Hematopoietic multipotent progenitor cell treated with erythropoietin and hydrocortisone succinate and interleukin-3 and kit ligand, for 17 days (in vitro differentiated cells): ENCODE results near the gene LYZL2.
"Not testable (repeated sequence)": the region's sequence is repeated elsewhere in the genome, so short reads cannot be mapped to it uniquely, and the experiment has no call there.

Source experiments
- DNase-seq: peaks from one replicate; pipeline ENCODE4 v3.0.0-alpha.2; 2015; ENCODE audit warnings: low spot score

LYZL2 gene

DNA sequence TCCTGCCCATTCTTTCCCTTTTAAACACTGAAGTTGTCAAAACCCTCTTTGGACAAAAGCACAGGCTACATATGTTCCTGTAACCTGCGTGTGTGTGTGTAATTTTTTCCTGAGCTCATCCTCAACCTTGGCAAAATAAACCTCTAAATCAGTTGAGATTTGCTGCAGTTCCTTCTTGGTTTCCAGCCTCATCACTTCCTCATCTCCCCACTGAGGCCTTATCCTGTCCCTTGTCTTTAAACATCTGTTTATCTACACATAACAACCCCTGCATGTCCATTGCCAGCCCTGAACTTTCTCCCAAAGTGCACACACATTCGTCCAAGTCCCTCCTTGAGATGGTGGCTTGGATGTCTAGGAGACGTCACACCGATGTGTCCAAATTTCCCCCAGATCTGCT is 35.5 kb downstream of the LYZL2 start:
- DNase-seq = no peak

DNA sequence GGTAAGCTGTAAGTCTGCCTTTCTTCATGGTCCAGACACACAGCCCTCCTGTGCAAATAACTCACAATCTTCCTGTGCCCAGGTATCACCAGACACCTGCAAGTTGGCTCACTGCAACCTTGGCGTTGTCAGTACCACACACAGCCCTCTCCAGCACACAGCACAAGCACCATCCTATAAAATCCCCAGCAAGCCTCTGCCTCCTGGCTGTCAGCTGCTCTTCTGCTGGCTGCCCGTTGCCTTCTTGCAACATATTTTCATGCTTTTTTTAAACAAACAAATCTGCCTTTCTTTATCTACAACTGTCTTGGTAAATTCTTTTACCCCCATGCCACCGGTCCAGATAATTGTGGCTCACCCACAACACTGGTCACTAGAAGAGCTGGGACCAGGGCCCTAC is 36.8 kb downstream of the LYZL2 start:
- not testable (repeated sequence) for DNase-seq

DNA sequence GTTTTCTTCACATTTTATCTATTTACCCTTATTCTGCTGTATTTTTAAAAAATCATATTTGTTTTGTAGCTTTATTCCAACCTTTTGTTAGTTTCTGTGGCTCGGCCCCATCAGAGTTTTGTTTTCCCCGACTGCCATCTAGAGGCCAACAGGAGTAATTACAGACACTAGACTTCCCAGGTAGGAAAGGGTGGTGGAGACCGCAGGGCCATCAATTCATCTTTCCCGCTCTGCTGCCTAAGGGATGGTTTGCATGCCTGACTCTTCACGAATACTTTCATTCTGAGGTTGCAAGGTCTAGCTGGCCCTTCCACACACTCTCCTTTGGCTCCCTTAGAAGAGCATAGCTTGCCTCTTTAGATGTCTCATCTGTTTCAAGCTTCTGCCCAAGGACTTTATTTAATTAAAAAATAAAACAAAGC is 38.3 kb downstream of the LYZL2 start:
- DNase-seq = peak; percentile 67

DNA sequence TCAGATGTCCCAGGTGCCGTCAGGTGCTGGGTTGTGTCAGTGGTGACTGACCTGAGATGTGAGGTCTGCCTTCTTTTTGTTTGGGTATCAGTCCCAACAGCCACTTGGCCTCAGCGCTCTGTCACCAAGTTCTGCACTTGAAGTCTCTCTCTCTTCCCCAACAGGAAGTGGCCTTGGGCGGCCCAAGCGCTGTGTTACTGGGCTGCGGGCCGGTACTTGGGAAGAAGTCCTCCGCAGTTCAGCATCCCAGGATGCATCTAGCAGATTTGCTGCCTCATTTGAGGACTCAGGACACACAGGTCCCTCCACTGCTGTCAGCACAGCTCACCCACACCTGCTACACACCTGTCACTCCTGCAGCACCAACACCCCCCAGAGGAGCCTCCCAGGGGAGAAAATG is 40.1 kb downstream of the LYZL2 start:
- DNase-seq = no peak

DNA sequence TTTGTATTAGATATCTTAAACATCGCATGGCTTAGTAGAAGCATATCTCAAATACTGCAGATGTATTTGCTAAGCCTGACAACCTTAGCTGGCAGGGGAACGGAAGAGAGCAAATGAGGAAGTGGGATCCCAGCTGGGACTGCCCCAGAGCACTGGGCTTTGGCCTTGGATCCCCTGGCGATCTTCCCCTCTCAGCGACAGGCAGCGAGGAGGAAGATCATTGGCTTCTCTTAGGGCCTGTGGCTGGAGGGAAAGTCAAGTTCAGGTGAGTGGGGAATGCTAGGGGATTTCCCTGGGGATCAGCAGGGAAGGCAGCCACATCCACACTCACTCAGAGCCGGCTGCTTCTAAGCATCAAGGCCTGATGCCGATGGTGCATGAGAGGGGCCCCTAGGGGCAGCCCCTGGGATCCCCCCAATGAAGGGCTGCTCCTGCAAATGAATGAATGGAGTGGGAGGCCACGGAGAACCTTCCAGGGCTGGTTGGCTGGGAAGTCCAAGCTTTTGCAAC is 42.0 kb downstream of the LYZL2 start:
- no peak for DNase-seq

DNA sequence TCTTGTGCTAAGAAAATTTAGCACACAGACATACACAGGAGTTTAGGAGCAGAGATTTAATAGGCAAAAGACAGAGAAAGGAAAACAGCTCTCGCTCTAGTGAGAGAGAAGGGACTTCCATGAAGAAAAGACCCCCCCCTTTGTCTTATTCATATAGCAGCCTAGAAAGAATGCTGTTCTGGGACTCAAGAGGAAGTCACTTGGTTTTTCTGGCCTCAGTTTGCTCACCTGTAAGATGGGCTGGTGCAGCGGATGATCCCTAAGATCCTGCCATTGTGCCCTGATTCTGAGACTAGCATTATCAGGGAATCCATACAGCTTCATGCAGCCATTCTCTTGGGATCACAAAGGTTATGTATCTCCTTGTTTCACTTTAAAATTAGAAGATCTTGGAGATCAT is 42.7 kb downstream of the LYZL2 start:
- no peak for DNase-seq

DNA sequence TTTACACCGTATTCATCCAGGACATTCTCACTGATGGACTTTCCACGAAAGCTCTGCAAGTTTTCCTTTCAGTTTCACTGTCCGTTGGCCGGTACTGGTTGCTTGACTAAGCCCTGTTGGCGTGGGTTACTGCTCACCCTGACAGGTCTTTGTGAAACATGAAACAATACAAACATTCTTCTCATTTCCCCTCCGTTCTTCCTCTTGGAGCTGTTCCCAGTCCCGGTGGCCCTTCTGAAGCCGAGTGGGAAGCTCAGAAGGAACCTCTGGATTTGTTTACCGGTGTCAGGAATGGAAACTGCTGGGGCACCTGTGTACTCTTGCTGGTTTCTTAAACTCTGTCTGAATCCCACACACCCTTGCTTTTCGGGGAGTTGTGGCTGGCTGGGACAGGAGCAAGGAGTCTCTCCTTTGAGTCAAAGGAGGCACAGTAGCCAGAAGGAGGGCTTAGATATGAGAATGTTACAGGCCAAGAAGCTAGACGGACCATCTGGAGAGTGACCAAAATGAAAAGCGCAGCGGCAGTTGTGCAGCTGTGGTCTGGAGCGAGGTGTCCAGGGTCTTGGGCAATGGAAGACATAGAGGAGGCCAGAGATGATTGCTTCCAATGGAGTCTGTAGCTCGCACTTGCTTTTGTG is 45.7 kb downstream of the LYZL2 start:
- peak; percentile 7 for DNase-seq

DNA sequence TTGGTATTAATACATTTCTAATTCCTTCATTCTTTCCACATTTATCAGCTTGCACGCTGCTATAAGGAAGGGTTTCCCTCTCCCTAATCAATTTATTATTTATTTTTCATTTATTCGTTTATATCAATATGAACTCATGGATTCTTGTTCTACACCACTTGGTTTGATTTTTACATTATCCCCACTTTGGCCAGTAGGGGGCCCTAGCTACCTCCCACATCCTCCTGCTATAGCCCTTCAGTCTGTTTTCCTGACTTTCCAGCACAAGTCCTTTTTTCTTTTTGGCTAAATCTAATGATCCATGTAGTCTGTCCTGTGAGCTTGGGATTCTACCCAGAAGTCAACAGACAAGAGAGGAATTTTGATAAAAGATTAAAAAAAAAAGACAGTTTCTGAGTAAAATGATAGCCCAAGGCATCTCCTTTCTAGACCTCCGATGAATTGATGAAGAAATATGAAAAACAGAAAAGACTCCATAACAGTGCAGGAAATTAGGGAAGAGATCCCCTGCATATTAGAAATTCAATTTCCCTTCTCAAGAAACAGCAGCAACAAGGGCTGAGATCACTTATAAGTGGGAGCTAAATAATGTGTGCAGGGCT is 47.7 kb downstream of the LYZL2 start:
- peak; percentile 47 for DNase-seq

DNA sequence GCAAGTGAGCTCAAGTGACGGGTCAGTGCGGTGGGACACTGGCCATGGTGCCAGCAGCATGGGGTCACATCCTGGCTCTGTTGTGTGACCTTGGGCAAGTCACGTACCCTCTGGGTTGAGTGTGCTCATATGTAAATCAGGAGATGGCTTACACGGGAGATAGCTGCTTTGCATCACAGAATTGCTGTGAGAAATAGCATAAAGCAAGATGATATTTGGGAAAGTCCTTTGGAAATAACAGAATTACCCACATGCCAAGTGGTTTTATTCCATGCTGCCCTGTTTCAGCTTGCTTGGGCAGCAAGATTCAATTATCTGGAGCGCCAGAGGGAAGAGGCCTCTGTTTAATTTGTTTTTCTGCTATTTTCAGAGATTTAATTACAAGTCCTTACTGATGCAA is 48.9 kb downstream of the LYZL2 start:
- DNase-seq = no peak

DNA sequence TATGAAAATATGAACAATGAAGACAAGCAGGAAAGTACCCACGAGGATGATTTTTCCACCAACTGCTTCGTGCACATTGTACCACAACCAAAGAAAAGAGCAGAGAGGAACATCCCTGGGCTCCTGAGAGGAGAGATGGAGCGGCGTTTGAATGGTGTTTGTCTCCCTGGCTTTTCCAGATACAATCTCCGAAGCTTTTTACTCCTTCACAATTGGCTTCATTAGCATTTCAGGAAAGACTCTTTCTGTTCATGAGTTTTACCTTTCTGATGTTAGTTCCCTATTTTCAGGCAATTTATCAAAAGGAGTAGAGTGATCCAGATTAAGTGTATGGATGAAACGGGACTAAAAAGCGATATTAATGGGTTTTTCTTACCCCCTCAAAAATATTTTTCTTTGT is 49.3 kb downstream of the LYZL2 start:
- no peak for DNase-seq

DNA sequence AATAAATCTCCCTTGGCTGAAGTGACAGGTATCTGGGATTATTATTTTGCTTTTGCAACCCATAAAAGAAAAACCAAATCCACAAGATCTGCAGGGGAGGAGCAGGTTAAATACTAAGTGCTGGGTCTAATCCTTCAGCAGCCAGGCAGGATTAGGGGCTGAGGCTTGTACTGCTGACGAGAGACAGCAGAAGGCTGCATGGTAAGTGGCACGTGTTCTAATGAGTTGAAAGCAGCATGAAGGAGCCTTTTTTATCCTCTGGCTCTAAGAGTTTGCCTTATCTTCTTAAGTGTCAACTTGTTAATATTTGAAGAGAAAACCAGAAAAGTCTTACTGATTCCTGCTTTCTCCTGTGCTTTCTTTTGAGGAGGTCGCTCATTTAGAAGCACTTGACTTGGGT is 50.0 kb downstream of the LYZL2 start:
- no peak for DNase-seq

DNA sequence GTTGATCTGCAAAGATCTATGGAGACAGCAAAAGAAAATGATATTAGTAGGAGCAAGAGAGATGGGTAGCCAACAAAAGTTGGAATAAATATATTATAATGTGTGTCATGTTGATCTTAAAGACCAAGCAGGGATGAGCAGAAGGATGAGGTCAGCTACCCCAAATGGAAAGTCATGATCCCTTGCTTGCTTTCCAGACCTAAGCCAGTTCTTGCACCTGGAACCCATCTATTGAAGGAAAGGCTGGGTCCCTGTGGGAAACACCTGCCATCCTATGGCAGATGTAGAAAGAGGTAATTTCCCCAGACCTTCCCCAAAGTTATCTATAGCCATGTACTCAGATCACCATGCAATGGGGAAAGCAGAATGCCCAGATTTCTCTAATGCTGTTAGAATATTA is 52.5 kb downstream of the LYZL2 start:
- no peak for DNase-seq

DNA sequence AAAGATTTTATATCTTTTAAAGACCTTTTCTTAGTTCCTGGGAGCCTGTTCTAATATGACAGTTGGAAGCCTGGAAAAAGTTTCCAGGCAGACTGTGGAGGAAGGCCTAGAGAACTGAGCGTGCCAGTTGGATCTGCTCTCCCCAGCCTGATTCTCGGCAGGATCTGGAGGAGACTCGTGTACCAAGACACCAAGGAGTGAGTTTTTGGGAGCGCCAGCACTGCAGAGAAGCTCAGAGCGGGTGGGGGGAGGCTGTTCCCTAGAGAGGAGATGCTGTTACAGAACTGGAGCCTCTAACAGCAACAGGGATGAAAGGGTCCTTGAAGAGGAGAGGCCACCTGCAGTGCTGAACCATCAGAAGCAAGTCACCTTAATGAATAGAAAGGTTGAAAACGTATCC is 52.9 kb downstream of the LYZL2 start:
- DNase-seq = no peak

DNA sequence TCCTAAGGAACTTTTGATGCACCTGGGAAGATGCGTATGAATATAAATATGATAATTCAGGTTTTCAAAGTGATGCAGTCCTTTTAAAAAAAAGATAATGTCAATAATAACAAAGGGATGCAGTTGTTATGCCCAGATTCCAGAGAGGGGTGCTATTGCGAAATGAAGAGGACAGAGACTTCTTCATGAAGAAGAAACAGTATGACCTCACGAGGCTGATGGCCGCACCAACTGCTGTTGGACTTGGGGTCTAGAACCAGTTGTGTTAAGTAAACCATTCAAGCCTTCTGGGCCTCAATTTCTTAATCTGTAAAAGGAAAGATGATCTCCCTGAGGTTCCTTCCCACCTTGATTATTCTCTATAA is 55.1 kb downstream of the LYZL2 start:
- no peak for DNase-seq

DNA sequence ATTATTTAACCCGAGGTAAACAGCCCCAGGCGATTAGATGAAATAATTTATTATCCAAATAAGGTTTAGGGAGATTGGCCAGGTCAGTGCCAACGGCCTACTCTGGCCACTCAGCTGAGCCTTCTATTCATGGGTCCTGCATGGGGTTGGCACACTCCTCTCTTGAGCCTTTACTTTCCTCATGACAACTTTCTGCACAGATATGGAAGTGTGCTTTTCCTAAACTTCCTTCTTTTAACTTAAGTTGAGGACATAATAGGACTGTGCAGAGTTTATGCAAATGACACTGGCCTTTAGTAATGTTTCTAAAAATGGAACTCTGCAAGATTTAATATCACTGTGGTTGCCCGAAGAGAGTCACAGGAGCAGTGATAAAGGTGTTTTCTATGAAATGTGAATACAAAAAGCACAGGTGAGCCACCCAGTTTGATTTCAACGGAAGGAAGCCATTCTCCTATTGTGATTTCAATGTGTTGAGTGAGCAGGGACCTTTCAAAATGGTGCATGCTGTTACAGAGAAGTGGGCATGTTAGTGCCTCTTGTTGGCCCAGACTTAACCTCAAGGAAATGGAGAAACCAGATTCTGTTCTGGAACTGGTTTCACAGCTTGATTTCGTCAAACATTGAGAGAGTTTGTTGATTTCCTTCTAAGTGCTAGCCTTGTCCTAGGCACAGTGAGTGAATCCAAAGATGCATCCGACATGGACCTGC is 55.7 kb downstream of the LYZL2 start:
- DNase-seq = no peak

DNA sequence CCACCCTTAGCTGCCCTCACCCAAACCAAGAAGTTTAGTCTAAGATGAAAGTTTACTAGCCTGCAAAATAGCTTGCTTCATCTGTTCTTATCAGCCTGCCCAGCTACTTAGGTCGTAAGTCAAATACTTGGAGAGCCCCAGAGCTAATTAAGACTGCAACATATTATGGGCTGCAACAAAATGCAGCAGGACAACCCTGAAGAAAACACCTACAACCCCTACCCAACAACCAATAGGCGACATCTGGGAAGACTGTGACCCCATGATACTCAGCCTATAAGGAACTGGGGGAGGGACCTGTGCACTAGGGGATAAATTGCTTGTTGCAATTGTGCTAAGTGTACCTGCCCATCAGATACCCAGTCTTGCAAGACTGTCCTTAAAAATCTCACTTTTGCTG is 64.1 kb downstream of the LYZL2 start:
- no peak for DNase-seq

DNA sequence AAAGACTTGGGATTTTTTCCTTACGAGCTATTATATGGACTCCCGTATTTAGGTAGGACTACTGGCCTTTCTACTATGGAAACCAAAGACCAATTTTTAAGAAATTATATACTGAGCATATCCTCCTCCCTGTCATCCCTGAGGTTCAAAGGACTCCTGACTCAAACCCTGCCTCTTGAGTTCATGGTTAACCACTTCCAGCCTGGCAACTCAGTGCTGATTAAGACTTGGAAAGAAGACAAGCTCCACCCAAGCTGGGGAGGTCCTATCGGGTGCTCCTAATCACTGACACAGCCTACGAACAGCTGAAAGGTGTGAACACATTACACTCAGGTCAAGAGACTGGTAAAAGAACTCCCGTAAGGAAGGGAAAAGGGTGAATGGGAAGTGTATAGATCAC is 66.8 kb downstream of the LYZL2 start:
- no peak for DNase-seq
